Duodenal mucosa (tissue), 2 donors: Measurements from ENCODE around the gene TTLL9.

Source experiments
- H3K27ac ChIP-seq: one replicate; pipeline ENCODE4 v1.7.0; 2013; ENCODE audit warnings: low read depth, low read length
- H3K27me3 ChIP-seq, 2 donors: one replicate each; pipeline ENCODE4 v1.7.0; 2013; ENCODE audit warnings: low read length in 2 of 2, control low read depth in 1 of 2; ENCODE audit not compliant: insufficient read depth in 2 of 2, control insufficient read depth in 1 of 2
- H3K36me3 ChIP-seq, 2 donors: one replicate each; pipeline ENCODE4 v1.7.0; 2013; ENCODE audit warnings: low read length in 2 of 2, control low read depth in 1 of 2; ENCODE audit not compliant: insufficient read depth in 2 of 2, control insufficient read depth in 1 of 2
- H3K4me1 ChIP-seq, 2 donors: one replicate each; pipeline ENCODE4 v1.7.0; 2013; ENCODE audit warnings: low read length in 2 of 2, control low read depth in 1 of 2; ENCODE audit not compliant: insufficient read depth in 2 of 2, control insufficient read depth in 1 of 2
- H3K4me3 ChIP-seq, 2 donors: one replicate each; pipeline ENCODE4 v1.7.0; 2013; ENCODE audit warnings: low read length in 2 of 2, low read depth in 1 of 2
- H3K9ac ChIP-seq, 2 donors: one replicate each; pipeline ENCODE4 v1.7.0; 2013; ENCODE audit warnings: low read length in 2 of 2, low read depth in 1 of 2
- H3K9me3 ChIP-seq, 2 donors: one replicate each; pipeline ENCODE4 v1.7.0; 2013; ENCODE audit warnings: low read length in 2 of 2, control low read depth in 1 of 2; ENCODE audit not compliant: control insufficient read depth in 1 of 2

TTLL9 gene

DNA sequence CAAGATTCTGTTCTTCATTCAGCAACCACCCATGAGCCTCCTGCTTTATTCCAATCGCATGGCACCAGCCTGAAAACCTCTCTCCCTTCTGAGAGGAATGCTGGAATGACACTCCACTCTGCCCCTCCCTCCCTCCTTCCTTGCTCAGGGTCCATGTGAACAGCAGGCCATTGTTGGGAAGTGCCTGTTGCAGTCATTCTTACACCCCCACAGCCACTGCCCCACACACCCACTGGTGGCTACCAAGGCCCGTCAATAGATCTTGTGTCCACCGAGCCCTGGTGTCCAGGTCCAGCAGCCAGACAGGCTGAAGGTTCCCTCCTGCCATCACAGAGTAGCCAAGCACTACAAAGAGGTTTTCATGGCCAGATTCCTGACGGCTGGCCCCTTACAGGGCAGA lies 74.9 kb downstream of the TTLL9 start:
- no peak overlapping the region for H3K27ac ChIP-seq
- H3K4me3 ChIP-seq, result no peak overlapping the region
- H3K9ac ChIP-seq, result no peak overlapping the region
- no peaks in the 10 kb centered on the region for H3K27me3 ChIP-seq
- no peaks in the 10 kb centered on the region for H3K9me3 ChIP-seq
- H3K4me1 ChIP-seq, result peaks cover 2 to 3% of the 10 kb centered on the region in 2 donors
- H3K36me3 ChIP-seq, result peaks cover 40 to 69% of the 10 kb centered on the region in 2 donors

GRCh38 chr20:31945785-31946184 lies 75.4 kb downstream of the TTLL9 start:
- no peak overlapping the region for H3K27ac ChIP-seq
- H3K4me1 ChIP-seq, result peaks cover 6 to 8% of the 10 kb centered on the region in 2 donors
- no peak overlapping the region for H3K9ac ChIP-seq
- H3K27me3 ChIP-seq, result no peaks in the 10 kb centered on the region
- no peaks in the 10 kb centered on the region for H3K9me3 ChIP-seq
- H3K4me3 ChIP-seq, result no peak overlapping the region
- H3K36me3 ChIP-seq, result peaks cover 40 to 69% of the 10 kb centered on the region in 2 donors

- Histone ChIP-seq H3K4me3 (no peak overlapping the region), H3K36me3 (peaks cover 40 to 64% of the 10 kb centered on the region in 2 donors), H3K27ac (no peak overlapping the region), H3K4me1 (peaks cover 11% of the 10 kb centered on the region in 2 donors), H3K27me3 (no peaks in the 10 kb centered on the region), H3K9me3 (no peaks in the 10 kb centered on the region), H3K9ac (no peak overlapping the region)
Observed at GRCh38 chr20:31948008-31948407, 77.6 kb downstream of the TTLL9 start.

- peak overlapping the region in 1 of 2 donors; percentile 96 for H3K4me3 ChIP-seq
- H3K9ac ChIP-seq, result peak overlapping the region; percentile 22 to 89
Observed at GRCh38 chr20:31949877-31950646, 79.6 kb downstream of the TTLL9 start.

GRCh38 chr20:31951203-31951529 lies 80.7 kb downstream of the TTLL9 start:
- Histone ChIP-seq H3K27me3 (peaks cover 0 to under 1% of the 10 kb centered on the region in 2 donors), H3K36me3 (peaks cover 21 to 35% of the 10 kb centered on the region in 2 donors), H3K27ac (no peak overlapping the region), H3K9me3 (no peaks in the 10 kb centered on the region), H3K9ac (peak overlapping the region; percentile 89 to 91), H3K4me3 (peak overlapping the region; percentile 86 to 96), H3K4me1 (peaks cover 11% of the 10 kb centered on the region in 2 donors)

More at GRCh38 chr20:31949877-31950646, 79.6 kb downstream of the TTLL9 start:
- H3K27me3 ChIP-seq, result no peaks in the 10 kb centered on the region
- peaks cover 11% of the 10 kb centered on the region in 2 donors for H3K4me1 ChIP-seq
- no peak overlapping the region for H3K27ac ChIP-seq
- H3K36me3 ChIP-seq, result peaks cover 29 to 46% of the 10 kb centered on the region in 2 donors
- no peaks in the 10 kb centered on the region for H3K9me3 ChIP-seq

- Histone ChIP-seq H3K36me3 (peaks cover 15 to 29% of the 10 kb centered on the region in 2 donors), H3K4me1 (peaks cover 11% of the 10 kb centered on the region in 2 donors), H3K4me3 (peak within 1 kb of the TSS; percentile 86 to 96), H3K9ac (peak within 1 kb of the TSS; percentile 89 to 91), H3K27me3 (peaks cover 0 to 5% of the 10 kb centered on the region in 2 donors), H3K9me3 (no peaks in the 10 kb centered on the region), H3K27ac (no peak within 1 kb of the TSS)
Observed at GRCh38 chr20:31951530-31952453, 81.4 kb downstream of the TTLL9 start, which contains the start of gene PDRG1. TSS of gene PDRG1 (minus strand) at chr20:31952046. CDS start at chr20:31951961, 85 bp downstream.

DNA sequence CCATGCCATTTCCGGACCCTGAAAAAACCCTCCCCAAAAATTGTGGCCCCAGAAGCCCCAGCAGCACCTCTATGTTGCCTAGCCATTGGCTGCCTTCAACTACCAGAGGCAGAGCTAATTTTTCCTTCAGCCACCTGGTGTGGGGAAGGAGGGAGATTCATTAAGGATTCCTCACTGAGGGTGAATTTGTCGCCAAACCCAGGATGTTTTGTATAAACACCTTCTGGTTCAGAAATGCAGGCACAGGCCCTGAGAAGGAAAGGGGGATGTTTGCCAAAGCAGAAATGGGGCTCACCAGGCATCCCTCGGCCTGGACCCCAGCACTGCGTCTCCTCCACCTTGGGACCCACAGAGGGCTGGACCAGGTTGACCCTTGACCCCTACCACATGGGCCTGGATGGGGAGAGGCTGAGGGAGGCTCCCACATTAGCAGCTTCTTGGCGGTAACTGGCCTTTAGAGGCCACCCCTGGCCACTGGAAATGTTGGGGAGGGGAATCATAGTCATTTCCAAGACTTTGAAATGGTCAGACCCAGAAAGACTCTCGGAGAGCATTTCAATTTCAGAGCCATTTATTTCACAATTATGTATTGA lies 83.2 kb downstream of the TTLL9 start:
- no peak overlapping the region for H3K27ac ChIP-seq
- peaks cover 11% of the 10 kb centered on the region in 2 donors for H3K4me1 ChIP-seq
- no peak overlapping the region for H3K4me3 ChIP-seq
- no peaks in the 10 kb centered on the region for H3K9me3 ChIP-seq
- peaks cover 1 to 10% of the 10 kb centered on the region in 2 donors for H3K36me3 ChIP-seq
- H3K27me3 ChIP-seq, result peaks cover 0 to 5% of the 10 kb centered on the region in 2 donors
- H3K9ac ChIP-seq, result no peak overlapping the region

DNA sequence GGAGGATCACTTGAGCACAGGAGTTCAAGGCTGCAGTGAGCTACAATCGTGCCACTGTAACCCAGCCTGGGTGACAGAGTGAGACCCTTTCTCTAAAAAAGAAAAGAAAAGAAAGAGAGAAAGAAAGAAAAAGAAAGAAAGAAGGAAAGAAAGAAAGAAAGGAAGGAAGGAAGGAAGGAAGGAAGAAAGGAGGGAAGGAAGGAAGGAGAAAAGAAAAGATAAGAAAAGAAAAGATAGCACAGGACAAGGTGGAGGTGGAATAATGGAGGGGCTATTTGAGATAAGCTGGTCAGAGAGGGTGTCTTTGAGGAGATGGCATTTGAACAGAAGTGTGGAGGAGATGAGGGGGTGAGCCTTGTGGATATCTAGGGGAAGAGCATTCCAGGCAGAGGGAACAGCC lies 84.1 kb downstream of the TTLL9 start:
- no peaks in the 10 kb centered on the region for H3K9me3 ChIP-seq

DNA sequence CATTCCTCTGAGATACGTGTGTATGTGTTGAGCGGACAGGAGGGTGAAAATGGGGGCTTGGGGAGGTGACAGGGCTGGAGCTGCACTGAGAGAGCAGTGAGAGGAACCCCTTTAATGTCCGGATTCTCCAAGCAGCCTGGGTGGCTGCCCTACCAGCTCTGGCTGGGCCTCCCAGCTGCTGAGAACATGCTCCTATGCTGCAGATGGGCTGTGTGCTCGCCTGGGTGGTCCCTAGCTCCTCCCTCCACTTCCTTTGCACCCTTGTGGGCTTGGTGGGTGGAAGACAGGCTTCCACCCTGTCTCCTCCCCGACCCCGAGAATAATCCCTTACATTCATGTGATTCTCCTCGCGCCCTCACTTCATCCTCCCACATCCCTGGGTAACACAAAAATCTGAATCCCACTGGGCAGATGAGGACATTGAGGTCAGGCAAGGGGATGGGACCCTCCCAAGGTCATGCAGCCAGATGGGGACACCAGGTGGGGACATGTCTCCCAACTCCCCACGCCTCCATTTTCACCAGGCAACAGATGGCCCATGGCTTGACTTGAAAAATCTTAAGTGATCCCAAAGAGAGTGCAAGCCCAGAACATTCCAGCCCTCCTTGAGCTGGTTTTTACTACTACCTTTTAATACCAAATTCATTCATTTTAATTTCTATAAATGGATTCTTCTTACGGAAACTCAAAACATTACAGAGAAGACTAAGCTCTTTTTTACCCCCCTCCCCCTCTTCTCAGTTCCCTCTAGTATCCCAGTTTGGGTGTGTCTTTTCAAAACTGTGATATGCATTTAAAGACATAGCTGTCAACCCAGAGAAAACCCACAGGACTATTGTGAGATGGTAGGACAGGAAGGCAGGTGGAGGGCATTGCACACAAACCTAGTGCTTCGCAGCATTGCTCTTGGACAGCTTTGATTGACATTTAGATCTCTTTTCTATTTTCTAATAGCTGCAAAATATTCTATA lies 86.4 kb downstream of the TTLL9 start:
- no peaks in the 10 kb centered on the region for H3K36me3 ChIP-seq
- no peak overlapping the region for H3K27ac ChIP-seq
- H3K9ac ChIP-seq, result no peak overlapping the region
- H3K9me3 ChIP-seq, result no peaks in the 10 kb centered on the region
- no peak overlapping the region for H3K4me3 ChIP-seq
- H3K27me3 ChIP-seq, result peaks cover 0 to 10% of the 10 kb centered on the region in 2 donors
- H3K4me1 ChIP-seq, result no peaks in the 10 kb centered on the region

More for the DNA sequence above, 84.1 kb downstream of the TTLL9 start:
- no peak overlapping the region for H3K9ac ChIP-seq
- H3K27me3 ChIP-seq, result peaks cover 0 to 5% of the 10 kb centered on the region in 2 donors
- peaks cover 11% of the 10 kb centered on the region in 2 donors for H3K4me1 ChIP-seq
- H3K36me3 ChIP-seq, result peaks cover 0 to 5% of the 10 kb centered on the region in 2 donors
- no peak overlapping the region for H3K4me3 ChIP-seq
- no peak overlapping the region for H3K27ac ChIP-seq
